Left ventricle myocardium inferior (tissue), 1 donor: ENCODE measurements around the gene PIP4K2A. TPM values are rescaled to one million over a fixed set of nuclear protein-coding genes. Genes with fewer than 3 reads are reported as not detected.

ENCODE experiments used
- DNase-seq: peaks from one replicate; pipeline ENCODE4 v3.0.0-alpha.2; 2020
- H3K27ac ChIP-seq: fragments of 200-600 bp; replicated peaks from 2 replicates; pipeline ENCODE4 v1.8.0; 2021
- H3K27me3 ChIP-seq: fragments of 200-600 bp; 2 replicates; pipeline ENCODE4 v1.8.0; 2021; ENCODE audit warnings: low read depth
- H3K36me3 ChIP-seq: fragments of 200-600 bp; 2 replicates; pipeline ENCODE4 v1.8.0; 2021
- H3K4me1 ChIP-seq: fragments of 200-600 bp; 2 replicates; pipeline ENCODE4 v1.8.0; 2021
- H3K4me3 ChIP-seq: fragments of 200-600 bp; 2 replicates; pipeline ENCODE4 v1.8.0; 2021; ENCODE audit warnings: mild to moderate bottlenecking, moderate library complexity
- H3K9me3 ChIP-seq: fragments of 200-600 bp; replicated peaks from 2 replicates; pipeline ENCODE4 v1.8.0; 2021
- intact Hi-C: fragments of 100-400 bp; cut with micrococcal nuclease; formaldehyde crosslinking; loops from one replicate; pipeline ENCODE4 v1.11.0; 2022
- total RNA-seq: library from RNA; stranded (reverse); fragmentation: NEBNext Ultra II Directional; extraction: Animal tissue kit (Norgen Biotek cat#: 25700); gene quantifications from one replicate; pipeline ENCODE4 v1.2.1, GENCODE V29; 2021
- TF ChIP-seq, protein P1 (sequence below): fragments of 200-600 bp; IDR thresholded peaks from 2 replicates; pipeline ENCODE4 v1.8.0; 2021; ENCODE audit warnings: antibody characterized with exemption, mild to moderate bottlenecking, borderline replicate concordance
- donor health status: DM: no; HTN: yes; CAD: no; lungs with severe emphysema.

Gene PIP4K2A
- total RNA-seq, 1 donor from 2014 or later, result 12.6 TPM

DNA sequence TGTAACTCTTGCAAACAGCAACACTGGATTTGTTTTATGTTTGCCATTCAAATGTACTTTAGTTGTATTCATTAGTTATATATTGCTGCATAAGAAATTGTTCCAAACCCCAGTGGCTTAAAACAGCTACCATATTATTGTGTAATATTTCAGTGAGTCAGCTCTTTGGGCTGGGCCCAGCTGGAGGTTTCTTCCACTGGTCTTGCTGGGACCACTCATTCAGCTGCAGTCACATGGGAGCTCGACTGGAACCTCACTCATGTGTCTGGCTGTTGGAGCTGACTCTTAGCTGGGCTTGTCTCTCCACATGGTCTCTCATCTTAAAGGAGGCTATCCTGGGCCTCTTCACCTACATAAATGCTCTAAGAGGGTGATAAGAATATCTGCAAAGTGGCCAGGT is 23.2 kb upstream of the PIP4K2A start:
- Histone ChIP-seq H3K27me3 (no peaks in the 10 kb centered on the region), H3K36me3 (no peaks in the 10 kb centered on the region), H3K9me3 (no peaks in the 10 kb centered on the region), H3K4me3 (no peak overlapping the region), H3K4me1 (no peaks in the 10 kb centered on the region), H3K27ac (no peak overlapping the region)
- intact Hi-C loops, result no loop called here
- DNase-seq, result peak; percentile 32
- TF ChIP-seq, protein P1, sequence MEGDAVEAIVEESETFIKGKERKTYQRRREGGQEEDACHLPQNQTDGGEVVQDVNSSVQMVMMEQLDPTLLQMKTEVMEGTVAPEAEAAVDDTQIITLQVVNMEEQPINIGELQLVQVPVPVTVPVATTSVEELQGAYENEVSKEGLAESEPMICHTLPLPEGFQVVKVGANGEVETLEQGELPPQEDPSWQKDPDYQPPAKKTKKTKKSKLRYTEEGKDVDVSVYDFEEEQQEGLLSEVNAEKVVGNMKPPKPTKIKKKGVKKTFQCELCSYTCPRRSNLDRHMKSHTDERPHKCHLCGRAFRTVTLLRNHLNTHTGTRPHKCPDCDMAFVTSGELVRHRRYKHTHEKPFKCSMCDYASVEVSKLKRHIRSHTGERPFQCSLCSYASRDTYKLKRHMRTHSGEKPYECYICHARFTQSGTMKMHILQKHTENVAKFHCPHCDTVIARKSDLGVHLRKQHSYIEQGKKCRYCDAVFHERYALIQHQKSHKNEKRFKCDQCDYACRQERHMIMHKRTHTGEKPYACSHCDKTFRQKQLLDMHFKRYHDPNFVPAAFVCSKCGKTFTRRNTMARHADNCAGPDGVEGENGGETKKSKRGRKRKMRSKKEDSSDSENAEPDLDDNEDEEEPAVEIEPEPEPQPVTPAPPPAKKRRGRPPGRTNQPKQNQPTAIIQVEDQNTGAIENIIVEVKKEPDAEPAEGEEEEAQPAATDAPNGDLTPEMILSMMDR, result no peak

DNA sequence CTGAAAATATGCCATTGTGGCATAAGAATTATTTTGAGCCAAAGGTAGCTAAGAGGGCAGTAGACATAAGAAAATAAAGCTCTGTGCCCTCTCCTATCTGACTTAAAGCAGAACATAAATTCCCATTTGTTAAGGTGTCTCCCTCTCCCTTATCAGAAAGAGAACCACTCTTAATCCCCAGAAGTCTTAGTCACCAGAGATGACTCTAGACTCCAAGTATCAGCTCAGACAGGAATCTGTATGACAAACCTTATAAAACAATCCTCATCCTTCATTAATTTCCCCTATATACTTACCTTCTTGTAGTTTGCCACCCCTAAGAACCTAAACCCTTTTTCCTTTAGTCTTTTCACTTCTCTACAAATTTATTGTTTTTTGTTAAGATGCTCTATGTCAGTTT is 21.8 kb upstream of the PIP4K2A start:
- no peaks in the 10 kb centered on the region for H3K4me1 ChIP-seq
- intact Hi-C loops, result no loop called here
- H3K9me3 ChIP-seq, result no peaks in the 10 kb centered on the region
- DNase-seq, result no peak
- H3K27me3 ChIP-seq, result no peaks in the 10 kb centered on the region
- no peak overlapping the region for H3K27ac ChIP-seq
- no peak overlapping the region for H3K4me3 ChIP-seq
- TF ChIP-seq, protein P1, result no peak
- no peaks in the 10 kb centered on the region for H3K36me3 ChIP-seq

DNA sequence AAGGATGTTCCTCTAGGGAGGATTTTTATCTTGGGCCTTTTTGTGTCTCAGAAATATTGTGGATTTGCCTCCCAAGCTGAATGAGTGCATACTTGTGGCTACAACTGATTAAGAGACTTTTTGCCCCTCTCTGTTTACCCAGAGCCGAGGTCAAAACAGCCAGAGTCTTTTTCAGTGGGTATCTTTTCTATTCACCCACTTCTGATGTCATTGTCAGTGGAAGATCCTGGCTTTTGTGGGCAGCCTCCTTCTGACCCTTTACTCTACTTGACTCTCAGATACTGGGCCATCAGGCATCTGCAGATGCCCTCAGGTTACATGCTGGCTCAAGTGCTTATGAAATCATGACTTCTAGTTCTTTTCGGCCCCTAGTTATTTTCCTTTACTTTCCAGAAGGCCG is 19.6 kb upstream of the PIP4K2A start:
- H3K27ac ChIP-seq, result no peak overlapping the region
- TF ChIP-seq, protein P1, result no peak
- intact Hi-C loops, result no loop called here
- no peaks in the 10 kb centered on the region for H3K9me3 ChIP-seq
- H3K36me3 ChIP-seq, result no peaks in the 10 kb centered on the region
- no peak overlapping the region for H3K4me3 ChIP-seq
- no peaks in the 10 kb centered on the region for H3K27me3 ChIP-seq
- no peak for DNase-seq
- no peaks in the 10 kb centered on the region for H3K4me1 ChIP-seq

DNA sequence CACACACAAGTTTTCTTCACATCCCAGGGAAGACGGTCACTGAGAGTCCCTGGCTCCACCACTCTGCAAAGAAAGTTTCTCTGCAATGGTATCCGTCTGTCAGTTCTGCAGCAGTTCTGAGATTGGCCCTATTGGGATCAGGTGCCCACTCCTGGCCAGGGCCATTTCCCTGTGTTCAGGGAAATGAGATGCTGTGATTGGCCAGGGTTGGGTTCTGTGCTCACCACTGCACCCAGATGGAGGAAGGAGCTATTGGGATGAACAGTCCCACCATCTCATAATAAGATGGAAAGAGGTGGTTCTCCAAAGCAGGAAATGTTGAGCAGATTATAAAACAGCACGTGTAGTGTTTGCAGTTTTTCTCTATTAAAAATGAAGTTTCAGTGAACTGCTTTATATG is 13.3 kb upstream of the PIP4K2A start:
- Histone ChIP-seq H3K27me3 (no peaks in the 10 kb centered on the region), H3K36me3 (no peaks in the 10 kb centered on the region), H3K27ac (no peak overlapping the region), H3K9me3 (no peaks in the 10 kb centered on the region), H3K4me1 (no peaks in the 10 kb centered on the region), H3K4me3 (no peak overlapping the region)
- TF ChIP-seq, protein P1, result no peak
- intact Hi-C loops, result no loop called here
- DNase-seq, result no peak

DNA sequence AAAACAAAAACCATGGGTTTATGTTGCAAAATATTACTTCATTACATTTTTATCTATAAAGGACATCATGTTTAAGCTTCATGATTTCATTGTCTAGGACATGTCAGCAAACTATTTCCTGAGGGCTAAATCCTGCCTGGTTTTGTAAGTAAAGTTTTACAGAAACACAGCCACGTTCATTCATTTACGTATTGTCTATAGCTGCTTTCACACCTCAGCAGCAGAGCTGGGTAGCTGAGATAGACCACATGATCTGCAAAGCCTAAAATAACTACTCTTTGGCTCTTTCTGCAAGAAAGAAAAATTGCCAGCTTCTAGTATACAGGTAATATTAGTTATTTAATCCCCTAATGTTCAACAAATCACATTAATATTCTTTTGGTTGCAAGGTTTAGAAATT is 12.7 kb upstream of the PIP4K2A start:
- H3K4me3 ChIP-seq, result no peak overlapping the region
- no peaks in the 10 kb centered on the region for H3K27me3 ChIP-seq
- no peaks in the 10 kb centered on the region for H3K36me3 ChIP-seq
- H3K9me3 ChIP-seq, result no peaks in the 10 kb centered on the region
- no peak overlapping the region for H3K27ac ChIP-seq
- H3K4me1 ChIP-seq, result no peaks in the 10 kb centered on the region
- intact Hi-C loops, result no loop called here
- TF ChIP-seq, protein P1, result no peak
- DNase-seq, result no peak

DNA sequence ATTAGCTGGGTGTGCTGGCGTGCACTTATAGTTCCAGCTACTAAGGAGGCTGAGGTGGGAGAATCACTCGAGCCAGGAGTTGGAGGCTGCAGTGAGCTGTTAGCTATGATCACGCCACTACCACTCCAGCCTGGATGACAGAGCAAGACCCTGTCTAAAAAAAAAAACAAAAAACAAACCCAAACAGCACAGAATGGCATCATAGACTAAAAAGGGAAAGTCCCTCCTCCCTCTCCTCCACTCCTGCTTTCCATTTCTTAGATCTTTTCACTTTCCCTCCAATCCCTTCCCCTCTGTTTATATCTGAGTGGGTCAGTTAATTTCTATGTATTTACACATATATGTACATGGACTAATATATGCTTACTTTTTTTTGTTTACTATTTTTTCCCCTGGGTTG is 10.4 kb upstream of the PIP4K2A start:
- no peak overlapping the region for H3K27ac ChIP-seq
- TF ChIP-seq, protein P1, result no peak
- DNase-seq, result no peak
- H3K9me3 ChIP-seq, result no peaks in the 10 kb centered on the region
- H3K36me3 ChIP-seq, result no peaks in the 10 kb centered on the region
- H3K27me3 ChIP-seq, result no peaks in the 10 kb centered on the region
- no peaks in the 10 kb centered on the region for H3K4me1 ChIP-seq
- intact Hi-C loops, result no loop called here
- no peak overlapping the region for H3K4me3 ChIP-seq
